Measurements from ENCODE around the gene SLC44A5. TPM values are rescaled to one million over a fixed set of nuclear protein-coding genes. Genes with fewer than 3 reads are reported as not detected.

Gene SLC44A5
- total and polyA plus RNA-seq, 10 of the 15 experiments (the other 5 are each of a cell fraction or from before 2014, with no cell fraction given): 0.04 to 1.3 TPM; not detected in 8

GRCh38 chr1:75292013-75292412, 318.9 kb downstream of the SLC44A5 start:
- Histone ChIP-seq H2AFZ (ENCODE audit: control insufficient read depth, low read depth, low read length) (no peak overlapping the region), H3K79me2 (ENCODE audit: control insufficient read depth, insufficient read depth, low read length) (no peaks in the 10 kb centered on the region), H3K4me3 (no peak overlapping the region), H3K27me3 (replicated peaks in 1 of 2; ENCODE audit: control insufficient read depth in 2 of 2, insufficient read depth in 2 of 2, low read length in 1 of 2) (no peaks in the 10 kb centered on the region), H3K4me2 (ENCODE audit: control insufficient read depth, insufficient read depth) (no peak overlapping the region), H4K20me1 (ENCODE audit: control insufficient read depth, insufficient read depth) (no peaks in the 10 kb centered on the region), H3K4me1 (ENCODE audit: control insufficient read depth, insufficient read depth, low read length) (no peaks in the 10 kb centered on the region), H3K9ac (ENCODE audit: control insufficient read depth, insufficient read depth, low read length) (no peak overlapping the region), H3K27ac (ENCODE audit: control insufficient read depth, insufficient read depth) (no peak overlapping the region), H3K9me3 (replicated peaks; ENCODE audit: control insufficient read depth, insufficient read depth, low read length) (no peaks in the 10 kb centered on the region), H3K36me3 (ENCODE audit: control insufficient read depth in 2 of 2, insufficient read depth in 2 of 2, low read length in 1 of 2) (no peaks in the 10 kb centered on the region)
- ChIA-PET RAD21 (ENCODE audit: unreplicated experiment) (no interaction called here), POLR2A (no interaction called here), CTCF (no interaction called here), SMC1A (ENCODE audit: uncharacterized antibody, unreplicated experiment) (no interaction called here)
- no peak for DNase-seq (ENCODE audit: low read depth, low spot score)
- ATAC-seq: no peak
- FAIRE-seq: no peak
- in situ Hi-C loops (cut with MboI): no loop called here
- TF ChIP-seq TCF12 (IDR thresholded peaks at IDR 0.05; ENCODE audit: low read depth, low read length) (no peak), ELK1 (IDR thresholded peaks at IDR 0.05; ENCODE audit: low read depth, low read length) (no peak), FOXK2 (IDR thresholded peaks at IDR 0.05) (no peak), EP300 (IDR thresholded peaks at IDR 0.05; ENCODE audit: borderline replicate concordance in 1 of 2, control insufficient read depth in 1 of 2, low read depth in 2 of 2, low read length in 2 of 2) (no peak), SMAD5 (IDR thresholded peaks at IDR 0.05; ENCODE audit: low read depth) (no peak), CHD4 (IDR thresholded peaks at IDR 0.05) (no peak), GATAD2B (conservative IDR thresholded peaks at IDR 0.05; ENCODE audit: low read depth) (no peak), MYC (IDR thresholded peaks at IDR 0.05; ENCODE audit: insufficient read depth, insufficient read length, insufficient replicate concordance, low read length, severe bottlenecking) (no peak), HDAC2 (IDR thresholded peaks at IDR 0.05) (no peak)
- intact Hi-C loops (cut with micrococcal nuclease; ENCODE audit: unreplicated experiment): no loop called here
- no TSS peak for BruUV-seq (replicated peaks)
- 31% methylated on average over 3 of the region's 3 CpGs for WGBS (ENCODE audit: insufficient coverage, insufficient replicate concordance, low lambda C conversion rate, missing lambda C conversion rate)

All from GM12878 (cell line).